GM12873 (cell line): ENCODE data around the gene ANKRD27.

ENCODE experiments used
- TF ChIP-seq, protein P1 (sequence below): IDR thresholded peaks from 2 replicates; pipeline ENCODE4 v1.5.1; 2012; ENCODE audit warnings: low read depth, mild to moderate bottlenecking, moderate library complexity, low read length, control low read depth; ENCODE audit not compliant: insufficient read depth; ENCODE audit errors: missing control alignments

The ANKRD27 gene

DNA sequence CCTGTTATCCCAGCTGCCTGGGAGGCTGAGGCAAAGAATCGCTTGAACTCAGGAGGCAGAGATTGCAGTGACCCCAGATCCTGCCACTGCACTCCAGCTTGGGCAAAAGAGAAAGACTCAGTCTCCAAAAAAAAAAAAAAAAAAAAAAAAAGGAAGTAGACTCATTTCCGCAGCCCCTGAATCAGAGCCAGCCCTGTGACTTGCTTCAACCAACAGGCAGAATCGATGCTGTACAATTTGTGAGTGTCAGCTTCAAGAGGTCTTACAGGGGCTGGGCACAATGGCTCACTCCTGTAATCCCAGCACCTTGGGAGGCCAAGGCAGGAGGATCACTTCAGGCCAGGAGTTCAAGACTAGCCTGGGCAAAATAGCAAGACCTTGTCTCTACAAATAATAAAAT lies 12.8 kb downstream of the ANKRD27 start:
- TF ChIP-seq, protein P1, sequence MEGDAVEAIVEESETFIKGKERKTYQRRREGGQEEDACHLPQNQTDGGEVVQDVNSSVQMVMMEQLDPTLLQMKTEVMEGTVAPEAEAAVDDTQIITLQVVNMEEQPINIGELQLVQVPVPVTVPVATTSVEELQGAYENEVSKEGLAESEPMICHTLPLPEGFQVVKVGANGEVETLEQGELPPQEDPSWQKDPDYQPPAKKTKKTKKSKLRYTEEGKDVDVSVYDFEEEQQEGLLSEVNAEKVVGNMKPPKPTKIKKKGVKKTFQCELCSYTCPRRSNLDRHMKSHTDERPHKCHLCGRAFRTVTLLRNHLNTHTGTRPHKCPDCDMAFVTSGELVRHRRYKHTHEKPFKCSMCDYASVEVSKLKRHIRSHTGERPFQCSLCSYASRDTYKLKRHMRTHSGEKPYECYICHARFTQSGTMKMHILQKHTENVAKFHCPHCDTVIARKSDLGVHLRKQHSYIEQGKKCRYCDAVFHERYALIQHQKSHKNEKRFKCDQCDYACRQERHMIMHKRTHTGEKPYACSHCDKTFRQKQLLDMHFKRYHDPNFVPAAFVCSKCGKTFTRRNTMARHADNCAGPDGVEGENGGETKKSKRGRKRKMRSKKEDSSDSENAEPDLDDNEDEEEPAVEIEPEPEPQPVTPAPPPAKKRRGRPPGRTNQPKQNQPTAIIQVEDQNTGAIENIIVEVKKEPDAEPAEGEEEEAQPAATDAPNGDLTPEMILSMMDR, result no peak

DNA sequence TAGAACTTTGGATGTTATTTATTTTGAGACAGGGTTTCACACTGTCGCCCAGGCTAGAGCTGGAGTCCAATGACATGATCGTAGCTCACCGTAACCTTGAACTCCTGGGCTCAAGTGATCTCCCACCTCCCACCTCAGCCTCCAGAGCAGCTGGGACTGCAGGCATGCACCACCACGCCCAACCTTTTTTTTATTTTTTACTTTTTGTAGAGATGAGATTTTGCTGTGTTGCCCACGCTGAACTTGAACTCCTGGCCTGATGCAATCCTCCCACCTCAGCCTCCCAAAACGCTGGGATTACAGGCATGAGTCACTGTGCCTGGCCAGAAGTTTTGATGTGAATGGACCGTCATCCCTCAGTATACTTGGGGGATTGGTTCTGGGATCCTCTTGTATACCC lies 13.7 kb downstream of the ANKRD27 start:
- TF ChIP-seq, protein P1, result no peak

DNA sequence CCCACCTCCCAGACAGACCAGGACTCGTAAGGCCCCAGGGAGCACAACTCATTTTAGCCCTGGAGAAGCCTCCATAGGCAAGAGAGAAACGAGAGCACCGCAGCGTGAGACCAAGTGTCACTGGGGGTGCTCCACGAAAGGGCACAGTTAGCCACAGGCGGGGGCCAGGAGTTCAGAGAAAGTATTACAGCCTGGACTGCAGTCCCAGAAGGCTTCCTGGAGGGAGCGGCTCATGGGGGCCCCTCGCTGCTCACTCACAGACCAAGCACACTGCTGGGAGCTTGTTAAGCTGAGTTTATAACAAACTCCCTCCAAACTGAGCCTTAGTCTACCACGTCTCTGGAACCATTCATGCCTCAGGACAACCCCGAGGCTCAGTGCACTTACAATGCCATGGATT lies 16.5 kb downstream of the ANKRD27 start:
- TF ChIP-seq, protein P1, result no peak

DNA sequence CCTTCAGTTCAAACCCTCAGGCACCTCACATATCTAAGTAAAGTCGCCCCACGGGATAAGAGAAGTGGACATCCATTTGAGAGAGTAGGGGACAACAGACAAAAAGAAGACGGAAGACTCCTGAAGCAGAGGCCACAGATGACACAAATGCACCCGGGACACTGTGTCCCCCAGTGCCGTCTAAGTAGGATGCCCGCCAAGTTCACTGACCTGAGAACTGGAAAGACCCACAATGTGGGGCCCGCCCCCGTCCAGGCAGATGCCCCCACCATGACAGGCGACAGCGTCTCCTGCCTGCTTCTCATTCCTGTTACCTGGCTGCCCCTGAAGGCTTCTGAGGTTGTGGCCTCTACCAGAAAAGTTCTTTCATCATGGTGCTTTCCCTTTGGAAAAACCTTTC lies 16.9 kb downstream of the ANKRD27 start:
- TF ChIP-seq, protein P1, result no peak

DNA sequence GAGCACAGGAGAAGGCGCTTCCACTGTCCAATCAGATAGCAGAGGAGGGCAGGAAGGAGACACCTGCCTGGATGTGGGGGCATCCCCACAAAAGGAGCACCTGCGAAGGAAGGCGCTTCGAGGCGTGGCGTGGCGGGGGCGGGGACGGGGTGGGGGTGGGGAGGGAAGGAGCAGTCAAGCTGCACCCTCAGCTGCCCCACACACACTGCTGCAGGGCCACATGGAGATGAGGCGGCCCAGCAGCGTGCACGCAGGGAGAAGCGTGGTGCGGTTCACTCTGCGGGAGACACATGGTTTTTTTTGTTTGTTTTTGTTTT lies 21.4 kb downstream of the ANKRD27 start:
- TF ChIP-seq, protein P1, result no peak

DNA sequence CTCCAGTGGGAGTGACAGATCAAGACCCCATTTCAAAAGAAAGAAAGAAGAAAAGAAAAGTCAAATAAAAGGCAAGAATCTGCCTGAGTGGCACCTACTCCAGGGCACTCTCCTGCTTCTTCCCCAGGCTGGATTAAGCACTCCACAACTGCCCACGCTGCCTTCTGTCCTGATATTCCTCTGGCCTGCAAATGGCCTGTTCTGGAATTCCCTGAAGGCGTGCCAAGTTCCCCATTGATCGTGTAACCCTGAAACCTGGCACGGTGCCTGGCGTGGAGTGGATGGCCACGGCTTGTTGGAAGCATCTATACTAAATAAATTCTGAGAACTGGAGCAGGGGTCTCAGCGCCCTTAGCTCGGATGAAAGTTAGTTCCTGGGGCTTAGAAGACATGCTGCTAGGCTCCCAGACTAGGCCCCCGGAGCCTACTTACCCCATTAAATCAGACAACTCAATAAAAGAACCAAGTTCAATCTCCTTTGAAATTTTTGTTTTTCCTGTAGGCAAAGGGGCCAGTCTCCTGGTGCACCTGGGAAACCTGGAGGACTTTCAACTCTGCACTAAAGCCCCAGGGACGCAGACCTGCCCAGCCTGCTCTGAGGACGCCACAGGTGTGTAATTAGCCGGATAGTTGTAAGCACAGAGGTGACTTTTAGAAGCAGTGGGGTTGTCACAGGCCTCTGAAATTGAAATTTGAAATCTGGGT lies 21.9 kb downstream of the ANKRD27 start:
- TF ChIP-seq, protein P1, result no peak

DNA sequence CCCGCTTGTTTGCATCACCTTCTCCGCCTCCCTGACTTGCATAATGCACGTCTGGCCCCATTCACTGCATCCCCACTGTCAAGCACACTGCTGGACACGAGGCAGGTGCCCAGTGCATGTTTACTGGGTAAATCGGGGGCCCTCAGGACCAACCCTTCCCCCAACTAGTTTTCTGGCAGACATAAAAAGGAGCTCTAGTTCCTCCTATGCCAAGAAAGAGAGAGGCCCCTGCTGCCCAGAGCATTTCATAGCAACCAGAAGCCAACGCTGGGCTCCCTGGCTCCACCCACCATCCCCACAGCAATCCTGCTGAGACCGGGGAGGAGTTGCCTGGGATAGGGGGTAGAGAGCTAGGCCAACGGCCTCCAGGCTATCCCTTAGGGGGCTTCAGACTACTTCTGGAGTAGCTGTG lies 23.2 kb downstream of the ANKRD27 start:
- TF ChIP-seq, protein P1, result no peak
